DMS53 treated with DMSO at 0.1 percent for 48 hours (cell line): ENCODE results near the gene ZNF385C.
"Not testable (repeated sequence)": the region's sequence is repeated elsewhere in the genome, so short reads cannot be mapped to it uniquely, and the experiment has no call there.

Experiments
- DNase-seq: peaks from one replicate; lab custom pipeline; 2025; ENCODE audit not compliant: unreplicated experiment; lab: John Stamatoyannopoulos, UW

The ZNF385C gene, protein sequence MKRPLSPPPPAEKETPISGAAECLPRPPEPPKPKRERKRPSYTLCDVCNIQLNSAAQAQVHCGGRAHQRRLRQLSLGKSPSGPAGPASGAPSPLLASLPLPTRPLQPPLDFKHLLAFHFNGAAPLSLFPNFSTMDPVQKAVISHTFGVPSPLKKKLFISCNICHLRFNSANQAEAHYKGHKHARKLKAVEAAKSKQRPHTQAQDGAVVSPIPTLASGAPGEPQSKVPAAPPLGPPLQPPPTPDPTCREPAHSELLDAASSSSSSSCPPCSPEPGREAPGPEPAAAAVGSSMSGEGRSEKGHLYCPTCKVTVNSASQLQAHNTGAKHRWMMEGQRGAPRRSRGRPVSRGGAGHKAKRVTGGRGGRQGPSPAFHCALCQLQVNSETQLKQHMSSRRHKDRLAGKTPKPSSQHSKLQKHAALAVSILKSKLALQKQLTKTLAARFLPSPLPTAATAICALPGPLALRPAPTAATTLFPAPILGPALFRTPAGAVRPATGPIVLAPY

DNA sequence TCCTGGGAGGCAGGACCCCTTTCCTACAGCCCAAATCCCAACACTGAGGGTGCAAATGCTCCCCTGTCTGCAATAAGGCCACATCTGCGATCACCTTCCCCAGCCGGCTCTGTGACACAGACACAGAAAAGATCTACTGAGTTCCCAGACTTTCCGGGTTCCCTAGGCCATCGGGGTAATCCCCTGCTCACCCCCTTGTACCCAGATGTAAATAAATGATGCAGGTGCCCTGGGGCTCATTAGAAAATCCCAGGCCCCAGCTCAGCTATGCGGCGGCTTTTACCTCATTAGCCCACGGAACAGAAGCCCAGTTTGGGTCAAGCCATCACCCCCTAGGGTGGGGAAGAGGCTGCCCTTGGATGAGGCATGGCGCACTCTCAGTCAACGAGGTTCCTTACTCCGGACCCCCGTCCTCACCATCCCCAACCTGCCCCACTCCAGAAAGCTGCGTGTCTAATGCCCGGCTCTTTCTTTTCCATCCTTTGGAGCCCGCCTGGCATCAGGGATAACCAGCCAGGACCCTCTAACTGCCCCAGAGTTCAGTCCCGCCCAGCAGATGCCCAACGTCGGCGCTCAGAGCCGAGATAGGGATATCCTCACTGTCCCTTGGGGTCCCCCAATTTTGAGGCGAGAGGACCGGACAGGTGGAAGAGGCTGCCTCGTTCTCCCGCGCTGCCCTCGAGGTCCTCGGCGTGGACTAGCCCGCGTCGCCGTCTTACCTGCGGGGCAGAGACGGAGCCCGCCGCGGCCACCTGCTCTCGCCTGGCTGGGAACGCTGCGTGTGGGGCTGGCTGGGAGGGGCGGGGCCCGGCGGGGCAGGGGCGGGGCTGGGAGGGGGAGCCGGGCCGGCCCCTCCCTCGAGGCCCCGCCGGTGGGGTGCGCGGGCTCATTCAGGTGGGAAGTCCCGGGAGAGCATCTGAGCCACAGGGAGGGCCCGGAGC is at the start of gene ZNF385C:
Gene ZNF385C, minus strand, starts transcription at position 783 of the 941 bp plus-strand sequence. CDS start 35,417 bp downstream, outside the sequence.
- no peak for DNase-seq

DNA sequence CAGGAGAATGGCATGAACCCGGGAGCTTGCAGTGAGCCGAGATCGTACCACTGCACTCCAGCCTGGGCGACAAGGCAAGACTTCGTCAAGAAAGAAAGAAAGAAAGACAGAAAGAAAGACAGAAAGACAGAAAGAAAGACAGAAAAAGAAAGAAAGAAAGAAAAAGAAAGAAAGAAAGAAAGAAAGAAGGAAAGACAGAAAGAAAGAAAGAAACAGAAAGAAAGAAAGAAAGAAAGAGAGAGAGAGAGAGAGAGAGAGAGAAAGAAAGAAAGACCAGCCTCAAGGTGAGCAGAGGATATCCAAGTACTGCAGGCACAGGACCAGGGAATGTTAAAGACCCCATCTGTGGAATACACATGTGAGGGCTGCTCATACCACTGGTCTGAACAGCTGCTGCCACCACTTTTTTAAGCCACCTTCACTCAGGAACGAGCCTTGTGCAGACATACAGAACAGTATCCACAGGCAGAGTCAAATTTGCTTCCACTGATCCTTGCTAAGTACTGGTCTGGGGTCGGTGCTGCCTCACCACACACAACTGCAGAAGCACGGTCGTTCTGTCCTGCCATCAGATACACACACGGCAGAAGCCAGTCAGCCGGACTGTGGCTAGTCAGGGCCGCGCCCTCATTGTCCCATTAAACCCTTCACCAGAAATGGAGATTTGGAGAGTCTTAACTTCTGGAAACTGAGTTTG is 48.8 kb upstream of the ZNF385C start:
- DNase-seq: no peak

DNA sequence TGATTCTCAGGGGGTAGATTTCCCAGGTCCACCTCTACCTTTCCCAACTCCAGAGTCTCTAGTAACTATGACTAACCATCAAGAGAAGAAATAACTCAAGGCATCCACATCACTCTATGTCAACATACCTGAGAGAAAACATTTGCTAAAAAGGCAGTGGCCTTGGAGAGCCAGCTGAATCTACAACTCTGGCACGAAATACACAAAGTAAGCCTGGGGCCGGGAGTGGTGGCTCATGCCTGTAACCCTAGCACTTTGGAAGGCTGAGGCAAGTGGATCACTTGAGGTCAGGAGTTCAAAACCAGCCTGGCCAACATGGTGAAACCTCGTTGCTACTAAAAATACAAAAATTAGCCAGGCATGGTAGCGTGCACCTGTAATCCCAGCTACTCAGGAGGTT is 44.9 kb upstream of the ZNF385C start:
- not testable (repeated sequence) for DNase-seq

DNA sequence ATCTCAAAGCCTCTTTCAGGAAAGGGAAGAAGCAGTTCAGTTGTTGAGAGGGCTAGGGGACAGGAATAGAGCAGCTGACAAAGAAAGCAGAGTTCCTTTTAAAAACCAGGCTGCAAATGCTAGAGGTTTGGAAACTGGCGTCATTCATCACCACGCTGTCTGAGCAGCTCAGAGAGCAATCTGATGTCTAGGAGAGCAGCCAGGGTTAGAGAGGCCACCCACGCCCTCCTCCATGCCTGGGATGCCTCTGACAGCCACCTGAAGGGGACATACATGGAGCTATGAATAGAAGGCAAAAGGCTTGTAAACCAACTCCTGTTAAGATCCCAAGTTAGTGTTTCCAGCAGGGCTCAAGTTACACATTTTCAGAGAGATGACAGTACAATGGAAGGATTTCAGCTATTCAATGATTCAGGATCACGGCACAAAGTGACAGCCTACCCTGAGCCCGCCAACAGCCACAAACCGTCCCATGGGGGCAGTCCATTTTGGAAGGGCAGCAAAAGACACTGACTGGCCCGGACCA is 44.2 kb upstream of the ZNF385C start:
- no peak for DNase-seq

DNA sequence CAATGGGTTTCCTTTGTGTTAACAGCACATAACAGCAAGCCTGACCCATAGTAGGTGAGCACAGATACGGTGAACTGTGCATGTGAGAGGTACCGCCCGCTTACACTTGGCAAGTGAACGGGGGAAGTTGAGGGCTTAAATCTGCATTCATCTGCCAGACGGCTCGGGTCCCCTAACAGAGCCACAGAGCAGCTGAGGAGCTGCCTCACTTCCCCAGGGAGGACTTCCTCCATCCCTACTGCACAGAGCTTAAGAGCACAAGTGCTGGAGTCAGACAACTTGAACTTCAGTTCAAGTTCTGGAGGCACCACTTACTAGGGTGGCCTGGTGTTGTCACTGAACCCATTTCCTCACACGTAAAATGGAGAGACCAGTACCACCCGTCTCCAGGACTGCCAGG is 43.1 kb upstream of the ZNF385C start:
- DNase-seq: no peak

DNA sequence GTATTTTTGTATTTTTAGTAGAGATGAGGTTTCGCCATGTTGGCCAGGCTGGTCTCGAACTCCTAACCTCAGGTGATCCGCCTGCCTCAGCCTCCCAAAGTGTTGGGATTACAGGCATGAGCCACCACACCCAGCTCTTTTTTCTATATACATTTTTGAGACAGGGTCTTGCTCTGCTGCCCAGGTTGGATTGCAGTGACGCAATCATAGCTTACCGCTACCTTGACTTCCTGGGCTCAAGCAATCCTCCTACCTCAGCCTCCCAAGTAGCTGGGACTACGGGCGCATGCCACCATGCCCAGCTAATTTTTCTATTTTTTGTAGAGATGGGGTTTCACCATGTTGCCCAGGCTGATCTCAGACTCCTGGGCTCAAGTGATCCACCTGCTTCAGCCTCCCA is 42.4 kb upstream of the ZNF385C start:
- DNase-seq: not testable (repeated sequence)

DNA sequence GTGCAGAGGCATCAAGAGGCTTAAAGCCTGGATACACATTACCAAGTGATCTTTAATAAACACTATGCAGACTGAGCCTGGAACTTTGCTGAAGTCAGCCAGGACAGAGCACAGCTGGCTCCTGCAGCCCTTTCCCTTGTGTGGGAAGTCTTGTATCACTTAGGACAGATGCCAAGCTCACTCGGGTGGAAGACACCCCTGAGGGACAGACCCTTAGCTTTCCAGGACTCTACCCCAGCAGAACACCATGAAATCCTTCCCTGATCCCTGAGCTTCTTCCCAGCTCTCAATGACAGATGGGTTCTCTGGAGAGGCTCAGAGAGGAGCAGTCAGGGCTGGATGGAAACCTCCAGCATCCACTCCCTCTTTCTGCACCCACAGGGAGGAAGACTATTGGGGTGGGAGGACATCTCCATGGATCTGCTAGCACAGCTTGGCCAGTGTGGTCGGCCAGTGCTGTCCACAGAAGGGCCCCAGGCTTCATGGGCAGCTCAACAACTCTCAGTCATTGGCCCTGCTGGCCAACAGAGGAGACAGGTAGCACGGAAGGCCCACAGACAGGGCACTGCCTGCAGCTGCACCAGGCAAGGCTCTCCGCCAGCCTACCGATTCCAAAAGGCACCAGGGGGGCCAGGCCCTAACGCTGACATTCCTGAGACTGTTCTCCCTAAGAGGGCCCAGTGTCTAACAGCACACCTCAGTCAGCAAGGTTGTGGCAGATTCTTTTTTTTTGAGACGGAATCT is 40.6 kb upstream of the ZNF385C start:
- no peak for DNase-seq

DNA sequence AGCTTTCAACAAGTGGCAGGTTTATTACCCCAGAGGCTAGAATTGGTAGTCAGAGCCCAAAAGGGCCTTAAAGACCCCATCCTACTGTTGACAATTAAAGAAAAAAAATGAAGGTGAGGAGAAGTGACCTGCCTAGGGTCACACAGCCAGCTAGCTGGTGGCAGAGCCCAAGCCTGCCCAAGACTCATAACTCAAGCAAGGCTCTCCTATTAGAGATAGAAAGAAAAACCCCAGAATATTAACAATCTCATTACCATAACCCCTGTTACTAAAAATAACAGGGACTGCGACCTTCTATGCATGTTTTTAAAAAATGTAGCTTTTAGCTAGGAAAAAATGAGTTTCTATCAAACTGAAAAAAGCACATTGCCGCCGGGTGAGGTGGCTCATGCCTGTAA is 38.4 kb upstream of the ZNF385C start:
- DNase-seq: no peak

DNA sequence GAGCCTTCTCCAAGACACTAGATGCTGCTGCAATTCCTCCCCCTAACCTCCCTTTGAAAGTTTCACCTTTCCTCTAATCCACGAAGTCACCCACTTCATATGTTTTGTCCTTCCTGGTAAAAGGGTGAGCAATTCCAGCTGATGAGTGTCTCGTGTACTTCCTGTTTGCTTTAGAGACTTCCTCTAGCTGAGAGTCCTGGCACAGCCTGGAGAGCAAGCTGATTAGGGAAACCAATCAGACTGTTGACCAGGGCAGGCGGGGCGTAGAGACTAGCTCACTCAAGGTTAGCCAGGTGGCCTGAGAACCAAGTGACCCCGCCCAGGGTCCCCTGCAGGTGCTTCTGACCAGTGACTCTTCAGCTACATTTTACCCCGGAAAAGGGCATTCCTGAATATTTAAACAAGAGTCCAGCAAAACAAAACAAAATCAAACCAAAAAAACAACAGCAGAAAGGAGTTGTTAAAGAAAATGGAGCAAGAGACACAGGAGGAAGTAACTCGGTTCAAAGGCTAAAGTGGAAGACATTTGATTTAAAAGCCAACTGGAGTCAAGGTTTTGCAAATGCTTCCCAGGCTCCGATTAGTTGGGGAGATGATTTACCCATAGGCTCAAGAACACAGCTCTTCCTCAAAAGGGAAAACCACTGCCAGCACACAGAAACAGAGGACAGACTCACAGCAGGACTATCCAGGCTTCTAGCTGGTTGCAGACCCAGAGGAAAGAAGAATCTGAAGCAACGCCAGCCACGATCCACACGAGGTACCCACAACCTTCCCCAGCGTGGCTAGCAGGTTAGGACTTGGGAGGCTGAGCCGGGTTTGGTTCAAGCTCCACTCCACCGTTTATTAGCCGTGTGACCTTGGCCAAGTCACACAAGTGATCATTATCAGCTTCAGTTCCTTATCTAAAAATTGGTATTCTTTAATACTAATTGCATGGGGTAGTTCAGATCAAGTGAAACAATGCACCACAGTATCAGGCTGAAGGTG is 37.7 kb upstream of the ZNF385C start:
- peak; percentile 91 for DNase-seq

DNA sequence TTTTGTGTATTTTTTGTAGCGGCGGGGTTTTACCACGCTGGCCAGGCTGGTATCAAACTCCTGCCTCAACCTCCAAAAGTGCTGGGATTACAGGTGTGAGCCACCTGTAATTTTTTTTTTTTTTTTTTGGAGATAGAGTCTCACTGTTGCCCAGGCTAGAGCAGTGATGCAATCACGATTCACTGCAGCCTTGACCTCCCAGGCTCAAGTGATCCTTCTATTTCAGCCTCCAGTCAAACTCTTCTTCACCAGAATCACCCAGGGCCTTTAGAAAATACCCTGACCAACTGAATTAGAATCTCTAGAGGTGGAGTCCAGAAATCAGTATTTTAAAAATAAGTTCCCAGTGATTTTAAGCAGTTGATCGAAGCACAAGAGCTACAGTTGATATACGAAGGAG is 36.9 kb upstream of the ZNF385C start:
- no peak for DNase-seq

DNA sequence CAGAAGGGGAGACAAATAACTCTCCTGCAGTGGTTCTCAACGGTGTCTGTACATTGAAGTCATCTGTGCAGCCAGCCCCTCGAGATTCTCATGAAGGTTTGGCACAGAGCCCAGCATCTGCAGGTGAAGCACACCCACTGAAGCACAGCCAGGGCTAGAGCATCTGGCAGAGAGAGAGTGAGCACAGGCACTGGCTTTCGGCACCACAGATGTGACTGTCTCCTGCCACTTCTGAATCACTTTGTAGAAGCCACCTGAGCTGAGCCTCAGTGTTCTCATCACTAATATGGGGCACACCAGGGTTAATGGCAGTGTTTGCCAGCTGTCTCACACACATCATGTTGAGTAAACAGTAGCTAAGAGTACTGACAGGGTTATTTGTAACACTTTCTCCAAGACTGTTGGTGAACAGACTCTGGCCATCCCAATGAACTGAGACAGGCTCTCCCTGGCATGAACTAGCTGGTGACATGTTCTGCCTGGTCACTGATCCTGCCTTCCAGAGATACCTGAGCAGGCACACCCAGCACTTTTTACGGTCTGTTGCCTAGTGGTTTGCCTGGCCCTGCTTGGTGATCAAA is 35.3 kb upstream of the ZNF385C start:
- DNase-seq: peak; percentile 54

DNA sequence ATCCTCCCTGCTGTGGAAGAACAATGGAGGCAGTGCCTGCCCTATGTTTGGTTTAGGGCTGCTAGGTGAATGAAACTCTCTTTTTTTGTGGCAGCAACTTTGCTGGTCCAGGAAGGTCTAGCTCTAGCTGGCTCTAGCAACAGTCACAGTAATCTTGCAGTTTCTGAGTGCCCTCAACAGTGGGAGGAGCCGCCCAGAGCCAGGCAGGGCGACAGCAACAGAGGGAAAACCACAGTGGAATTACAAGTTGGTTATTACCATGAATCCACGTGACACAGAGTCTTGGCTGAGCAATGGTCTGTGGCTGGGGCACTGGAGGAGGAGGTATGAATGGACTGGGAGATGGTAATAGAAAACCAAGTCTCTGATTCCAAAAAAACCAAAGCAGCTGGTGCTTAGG is 34.7 kb upstream of the ZNF385C start:
- no peak for DNase-seq

DNA sequence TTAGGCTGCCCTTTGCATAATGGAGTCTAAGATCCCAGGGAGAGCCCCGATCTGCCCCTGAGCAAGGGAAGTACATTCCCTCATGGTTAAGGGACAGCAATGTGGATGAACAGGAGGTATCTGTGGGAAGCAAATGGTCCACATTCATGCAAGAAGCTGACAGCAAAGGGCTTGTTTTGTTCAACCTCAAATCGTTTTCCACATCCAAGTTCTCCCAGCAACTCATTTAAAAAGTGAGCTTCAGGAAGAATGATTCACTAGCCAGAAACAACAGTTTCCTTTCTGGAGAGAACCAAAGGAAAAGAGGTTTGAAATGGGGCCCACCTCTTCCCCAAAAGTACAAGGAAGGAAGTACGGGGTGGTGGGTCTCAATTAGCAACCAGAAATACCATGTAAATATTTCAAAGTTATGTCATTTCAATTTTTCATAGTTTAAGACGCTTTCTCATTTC is 33.7 kb upstream of the ZNF385C start:
- no peak for DNase-seq

DNA sequence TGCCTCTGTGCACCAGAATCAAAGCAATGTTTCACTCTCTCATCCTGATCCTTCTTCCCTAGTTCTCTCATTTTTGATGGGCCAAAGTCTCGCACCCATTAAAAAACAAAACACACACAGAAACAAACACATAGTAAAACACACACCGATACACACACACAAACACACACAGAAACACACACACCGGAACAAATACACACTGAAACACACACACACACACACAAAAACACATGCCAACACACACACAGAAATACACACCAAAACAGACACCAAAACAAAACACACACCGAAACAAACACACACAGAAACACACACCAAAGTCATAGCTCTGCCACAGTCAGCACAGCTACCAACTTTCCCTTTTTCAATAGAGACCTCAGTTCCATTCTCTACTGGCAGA is 33.0 kb upstream of the ZNF385C start:
- DNase-seq: no peak

DNA sequence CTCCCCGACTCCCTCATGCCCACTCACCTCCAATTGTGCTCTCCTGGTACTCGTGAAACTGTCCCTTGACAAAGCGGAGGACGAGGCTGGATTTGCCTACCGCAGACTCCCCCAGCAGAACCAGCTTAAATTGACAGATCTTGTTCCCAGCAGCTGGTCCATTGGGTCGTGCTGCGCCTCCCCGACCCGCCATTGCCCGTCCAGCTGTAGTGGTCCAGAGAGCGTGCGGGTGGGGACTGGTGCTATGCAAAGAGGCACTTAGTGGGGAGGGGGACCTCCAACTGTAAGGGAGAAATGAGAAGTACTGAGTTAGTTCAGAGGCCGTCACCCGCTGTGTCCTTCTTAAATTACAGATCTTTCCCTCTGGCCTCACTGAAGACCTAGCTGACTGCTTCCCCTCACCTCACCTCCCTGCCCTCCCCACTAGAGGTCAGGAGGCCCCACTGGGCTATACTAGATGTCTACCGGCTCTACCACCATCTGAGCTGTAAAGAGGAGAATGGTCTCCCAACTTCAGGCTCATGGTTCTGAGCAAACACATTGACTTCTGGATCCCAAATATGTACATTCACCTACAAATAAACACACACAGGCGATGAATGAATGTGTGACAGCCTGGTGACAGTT is 32.1 kb upstream of the ZNF385C start:
- DNase-seq: no peak

DNA sequence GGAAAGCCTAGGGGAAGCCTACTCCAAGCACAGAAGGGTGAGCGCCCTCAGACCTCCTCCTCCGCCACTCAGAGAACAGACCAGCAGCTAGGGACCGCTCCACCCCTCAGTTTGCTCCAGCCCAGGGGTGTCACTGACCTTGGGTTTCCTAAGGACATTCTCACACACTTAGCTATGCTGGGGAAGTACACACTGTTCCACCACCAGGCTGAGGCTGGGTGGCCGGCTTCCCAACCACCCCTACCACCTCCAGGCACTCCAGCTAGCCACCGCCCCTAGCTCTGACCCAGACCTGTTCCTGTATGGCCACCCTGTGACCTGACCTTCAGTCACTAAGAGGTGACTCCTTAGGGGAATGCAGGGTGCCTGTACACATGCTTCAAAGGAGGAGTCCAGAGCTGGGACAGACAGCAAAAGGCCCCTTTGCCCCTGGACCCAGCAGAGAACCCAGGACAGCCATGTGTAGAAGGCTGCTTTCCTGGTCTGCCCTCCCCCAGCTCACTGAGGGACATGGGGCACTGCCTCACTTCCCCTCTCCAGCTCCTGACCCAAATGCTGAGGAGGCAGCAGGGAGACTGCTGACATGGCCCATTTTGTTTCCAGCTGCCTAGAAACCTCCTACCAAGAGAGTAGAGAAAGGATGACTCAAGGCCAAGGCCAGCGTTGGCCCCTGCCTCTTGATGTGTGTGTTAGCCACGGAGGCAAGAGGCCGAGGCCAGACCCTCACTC is 31.0 kb upstream of the ZNF385C start:
- no peak for DNase-seq

DNA sequence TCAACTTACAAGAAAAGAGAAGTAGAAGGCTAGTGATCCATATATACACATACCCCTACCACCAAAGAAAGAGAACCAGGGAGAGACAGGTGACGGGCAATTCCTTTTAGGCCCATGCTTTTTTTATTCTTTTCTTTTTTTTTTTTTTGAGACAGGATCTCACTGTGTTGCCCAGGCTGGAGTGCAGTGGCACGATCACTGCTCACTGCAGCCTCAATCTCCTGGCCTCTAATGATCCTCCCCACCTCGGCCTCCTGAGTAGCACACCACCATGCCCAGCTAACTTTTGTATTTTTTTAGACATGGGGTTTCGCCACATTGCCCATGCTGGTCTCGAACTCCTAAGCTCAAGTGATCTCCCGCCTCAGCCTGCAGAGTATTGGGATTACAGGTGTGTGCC is 29.1 kb upstream of the ZNF385C start:
- no peak for DNase-seq
